ENCODE measurements around the gene TMPRSS11A. TPM values are rescaled to one million over a fixed set of nuclear protein-coding genes. Genes with fewer than 3 reads are reported as not detected.

TMPRSS11A gene
- total RNA-seq, 4 donors from 2014 or later, result not detected

- TF ChIP-seq CTCF (IDR thresholded peaks at IDR 0.05), result no peak
- ATAC-seq (ENCODE audit: low FRiP score) (no peak), DNase-seq (ENCODE audit: low spot score) (no peak)
These were observed 70.4 kb downstream of the TMPRSS11A start for GRCh38 chr4:67892905-67893304.

GRCh38 chr4:67892253-67892652 is 71.0 kb downstream of the TMPRSS11A start:
- no peak for TF ChIP-seq CTCF (IDR thresholded peaks at IDR 0.05)
- DNase-seq (ENCODE audit: low spot score) (no peak), ATAC-seq (ENCODE audit: low FRiP score) (no peak)

- no peak for TF ChIP-seq CTCF (IDR thresholded peaks at IDR 0.05)
- DNase-seq (ENCODE audit: low spot score) (no peak), ATAC-seq (ENCODE audit: low FRiP score) (no peak)
These were observed 71.6 kb downstream of the TMPRSS11A start for GRCh38 chr4:67891645-67892044.

- TF ChIP-seq CTCF (IDR thresholded peaks at IDR 0.05), result no peak
- DNase-seq (ENCODE audit: low spot score) (no peak), ATAC-seq (ENCODE audit: low FRiP score) (no peak)
These were observed 77.0 kb downstream of the TMPRSS11A start for GRCh38 chr4:67886281-67886680.

- ATAC-seq (ENCODE audit: low FRiP score) (no peak), DNase-seq (ENCODE audit: low spot score) (no peak)
- no peak for TF ChIP-seq CTCF (IDR thresholded peaks at IDR 0.05)
These were observed 77.5 kb downstream of the TMPRSS11A start for GRCh38 chr4:67885762-67886161.

- DNase-seq (ENCODE audit: low spot score), result no peak
- no peak for ATAC-seq (ENCODE audit: low FRiP score)
- TF ChIP-seq CTCF (IDR thresholded peaks at IDR 0.05), result no peak
These were observed 78.6 kb downstream of the TMPRSS11A start for GRCh38 chr4:67884701-67885100.

GRCh38 chr4:67883902-67884301 is 79.4 kb downstream of the TMPRSS11A start, which contains the start of gene TMPRSS11D:
Gene TMPRSS11D (minus strand): TSS chr4:67884002. CDS start chr4:67883933, 69 bp downstream.
- TF ChIP-seq CTCF (IDR thresholded peaks at IDR 0.05), result no peak
- ATAC-seq (ENCODE audit: low FRiP score), result no peak
- DNase-seq (ENCODE audit: low spot score), result no peak
